Testis (tissue), 2 donors: ENCODE data around the gene DUOX1.

Experiments used
- POLR2A ChIP-seq: fragments of 450-650 bp; IDR thresholded peaks from one replicate; pipeline ENCODE4 v1.6.1; 2017; ENCODE audit warnings: antibody characterized with exemption, mild to moderate bottlenecking, moderate library complexity
- TF ChIP-seq, protein P1 (sequence below), 3 experiments: fragments of 450-650 bp in 2 of 3; fragments of 200-600 bp in 1 of 3; sonication (generic) in 1 of 3; IDR thresholded peaks; one replicate each; pipeline ENCODE4 v1.5.1; 2016 to 2019; ENCODE audit warnings: antibody characterized with exemption in 3 of 3, mild to moderate bottlenecking in 2 of 3, moderate library complexity in 1 of 3

DNA sequence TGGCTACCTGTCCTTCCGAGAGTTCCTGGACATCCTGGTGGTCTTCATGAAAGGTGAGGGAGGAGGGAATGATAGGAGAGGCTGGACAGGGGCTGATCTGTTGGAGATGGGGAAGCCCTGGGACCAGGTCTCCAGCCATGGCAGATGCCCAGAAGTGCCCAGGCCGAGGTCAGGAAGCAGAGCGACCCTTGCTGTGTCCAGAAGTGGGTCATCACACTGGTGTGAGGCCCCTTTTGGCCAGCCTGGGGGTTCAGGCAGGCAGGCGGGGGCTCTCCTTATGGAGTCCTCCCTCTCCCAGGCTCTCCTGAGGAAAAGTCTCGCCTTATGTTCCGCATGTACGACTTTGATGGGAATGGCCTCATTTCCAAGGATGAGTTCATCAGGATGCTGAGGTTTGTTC lies 17.8 kb downstream of the DUOX1 start:
- TF ChIP-seq, protein P1, sequence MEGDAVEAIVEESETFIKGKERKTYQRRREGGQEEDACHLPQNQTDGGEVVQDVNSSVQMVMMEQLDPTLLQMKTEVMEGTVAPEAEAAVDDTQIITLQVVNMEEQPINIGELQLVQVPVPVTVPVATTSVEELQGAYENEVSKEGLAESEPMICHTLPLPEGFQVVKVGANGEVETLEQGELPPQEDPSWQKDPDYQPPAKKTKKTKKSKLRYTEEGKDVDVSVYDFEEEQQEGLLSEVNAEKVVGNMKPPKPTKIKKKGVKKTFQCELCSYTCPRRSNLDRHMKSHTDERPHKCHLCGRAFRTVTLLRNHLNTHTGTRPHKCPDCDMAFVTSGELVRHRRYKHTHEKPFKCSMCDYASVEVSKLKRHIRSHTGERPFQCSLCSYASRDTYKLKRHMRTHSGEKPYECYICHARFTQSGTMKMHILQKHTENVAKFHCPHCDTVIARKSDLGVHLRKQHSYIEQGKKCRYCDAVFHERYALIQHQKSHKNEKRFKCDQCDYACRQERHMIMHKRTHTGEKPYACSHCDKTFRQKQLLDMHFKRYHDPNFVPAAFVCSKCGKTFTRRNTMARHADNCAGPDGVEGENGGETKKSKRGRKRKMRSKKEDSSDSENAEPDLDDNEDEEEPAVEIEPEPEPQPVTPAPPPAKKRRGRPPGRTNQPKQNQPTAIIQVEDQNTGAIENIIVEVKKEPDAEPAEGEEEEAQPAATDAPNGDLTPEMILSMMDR (IDR thresholded peaks at IDR 0.05) = no peak
- no peak for TF ChIP-seq POLR2A
